ENCODE results near the gene RAPH1. TPM values are rescaled to one million over a fixed set of nuclear protein-coding genes. Genes with fewer than 3 reads are reported as not detected.

The RAPH1 gene, protein sequence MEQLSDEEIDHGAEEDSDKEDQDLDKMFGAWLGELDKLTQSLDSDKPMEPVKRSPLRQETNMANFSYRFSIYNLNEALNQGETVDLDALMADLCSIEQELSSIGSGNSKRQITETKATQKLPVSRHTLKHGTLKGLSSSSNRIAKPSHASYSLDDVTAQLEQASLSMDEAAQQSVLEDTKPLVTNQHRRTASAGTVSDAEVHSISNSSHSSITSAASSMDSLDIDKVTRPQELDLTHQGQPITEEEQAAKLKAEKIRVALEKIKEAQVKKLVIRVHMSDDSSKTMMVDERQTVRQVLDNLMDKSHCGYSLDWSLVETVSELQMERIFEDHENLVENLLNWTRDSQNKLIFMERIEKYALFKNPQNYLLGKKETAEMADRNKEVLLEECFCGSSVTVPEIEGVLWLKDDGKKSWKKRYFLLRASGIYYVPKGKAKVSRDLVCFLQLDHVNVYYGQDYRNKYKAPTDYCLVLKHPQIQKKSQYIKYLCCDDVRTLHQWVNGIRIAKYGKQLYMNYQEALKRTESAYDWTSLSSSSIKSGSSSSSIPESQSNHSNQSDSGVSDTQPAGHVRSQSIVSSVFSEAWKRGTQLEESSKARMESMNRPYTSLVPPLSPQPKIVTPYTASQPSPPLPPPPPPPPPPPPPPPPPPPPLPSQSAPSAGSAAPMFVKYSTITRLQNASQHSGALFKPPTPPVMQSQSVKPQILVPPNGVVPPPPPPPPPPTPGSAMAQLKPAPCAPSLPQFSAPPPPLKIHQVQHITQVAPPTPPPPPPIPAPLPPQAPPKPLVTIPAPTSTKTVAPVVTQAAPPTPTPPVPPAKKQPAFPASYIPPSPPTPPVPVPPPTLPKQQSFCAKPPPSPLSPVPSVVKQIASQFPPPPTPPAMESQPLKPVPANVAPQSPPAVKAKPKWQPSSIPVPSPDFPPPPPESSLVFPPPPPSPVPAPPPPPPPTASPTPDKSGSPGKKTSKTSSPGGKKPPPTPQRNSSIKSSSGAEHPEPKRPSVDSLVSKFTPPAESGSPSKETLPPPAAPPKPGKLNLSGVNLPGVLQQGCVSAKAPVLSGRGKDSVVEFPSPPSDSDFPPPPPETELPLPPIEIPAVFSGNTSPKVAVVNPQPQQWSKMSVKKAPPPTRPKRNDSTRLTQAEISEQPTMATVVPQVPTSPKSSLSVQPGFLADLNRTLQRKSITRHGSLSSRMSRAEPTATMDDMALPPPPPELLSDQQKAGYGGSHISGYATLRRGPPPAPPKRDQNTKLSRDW
- 14.9 TPM for polyA plus RNA-seq (2013, experiment 1 of 2)
- polyA plus RNA-seq (2013, experiment 2 of 2): 13.5 TPM

DNA sequence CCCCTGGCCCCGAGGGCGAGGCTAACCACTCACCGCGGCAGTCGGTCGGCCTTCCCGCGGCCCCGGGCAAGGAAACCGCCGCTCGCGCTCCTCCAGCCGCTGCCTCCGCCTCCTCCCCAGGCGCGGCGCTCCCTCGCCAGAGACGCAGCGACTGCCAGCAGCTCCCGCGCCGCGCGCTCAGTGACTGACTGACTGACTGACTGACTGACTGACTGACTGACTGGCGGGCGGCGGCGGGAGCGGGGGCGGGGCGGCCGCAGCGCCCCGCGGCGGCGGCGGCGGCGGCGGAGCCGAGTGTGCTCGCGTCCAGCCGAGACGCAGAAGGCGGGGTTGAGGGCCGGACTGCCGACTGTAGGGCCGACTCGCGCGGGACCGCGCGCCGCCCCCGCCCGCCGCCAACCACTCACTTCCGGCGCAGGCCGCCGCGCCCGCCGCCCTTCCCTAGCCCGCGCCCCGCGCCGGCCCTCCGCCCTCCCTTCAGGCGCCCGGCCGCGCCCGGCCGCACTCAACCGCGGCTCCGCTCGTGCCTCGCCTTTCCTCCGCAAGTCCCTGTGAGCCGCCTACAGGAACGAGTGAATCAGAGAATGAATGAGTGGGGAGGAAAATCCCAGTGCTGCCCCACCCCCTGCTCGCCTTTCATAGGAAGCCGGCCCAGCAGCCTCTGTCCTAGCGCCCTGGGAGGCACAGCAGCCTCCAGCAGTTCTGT lies at the start of gene RAPH1:
Gene RAPH1, minus strand, starts transcription at position 224 of the 706 bp plus-strand sequence. CDS start 39,948 bp downstream, outside the sequence.
- Histone ChIP-seq H2BK15ac (ENCODE audit: low read depth, poor library complexity, severe bottlenecking) (peak within 1 kb of the TSS; percentile 100), H3K14ac (ENCODE audit: low read length in 2 of 2) (peak within 1 kb of the TSS in 1 of 2 experiments; percentile 99), H3K4me1 (ENCODE audit: control insufficient read depth, insufficient read depth, low read depth, low read length) (no peaks in the 10 kb centered on the region), H3K36me3 (ENCODE audit: control insufficient read depth in 1 of 2, insufficient read depth in 2 of 2, low read depth in 1 of 2, low read length in 2 of 2) (no peaks in the 10 kb centered on the region), H2AFZ (ENCODE audit: low read depth, low read length) (peak within 1 kb of the TSS; percentile 76), H2AK5ac (ENCODE audit: low read length, severe bottlenecking) (no peak within 1 kb of the TSS), H3K27me3 (ENCODE audit: control insufficient read depth in 1 of 2, insufficient read depth in 1 of 2, low read length in 2 of 2) (no peaks in the 10 kb centered on the region), H3K9me3 (ENCODE audit: control insufficient read depth, low read length) (no peaks in the 10 kb centered on the region), H3K23ac (ENCODE audit: low read length in 2 of 2) (peak within 1 kb of the TSS in 1 of 2 experiments; percentile 96), H2BK5ac (ENCODE audit: low read depth, low read length, poor library complexity, severe bottlenecking) (peak within 1 kb of the TSS; percentile 90), H2BK120ac (ENCODE audit: low read depth, low read length) (peak within 1 kb of the TSS; percentile 97), H3K79me1 (replicated peaks; ENCODE audit: low read length, poor library complexity, severe bottlenecking) (no peaks in the 10 kb centered on the region), H3K18ac (ENCODE audit: low read depth in 1 of 2, low read length in 2 of 2) (peak within 1 kb of the TSS; percentile 98), H3K4me3 (ENCODE audit: insufficient read depth in 1 of 2, low read depth in 1 of 2, low read length in 2 of 2) (peak within 1 kb of the TSS; percentile 91 to 98), H3K27ac (ENCODE audit: low read length, poor library complexity, severe bottlenecking) (peak within 1 kb of the TSS; percentile 74), H3K4me2 (ENCODE audit: low read length, poor library complexity, severe bottlenecking) (peak within 1 kb of the TSS; percentile 80), H3K4ac (ENCODE audit: low read depth in 1 of 2, low read length in 2 of 2) (peak within 1 kb of the TSS; percentile 35 to 95), H4K8ac (ENCODE audit: low read length) (peak within 1 kb of the TSS; percentile 87), H2BK12ac (ENCODE audit: low read length in 2 of 2) (peak within 1 kb of the TSS; percentile 75 to 77), H3K9ac (ENCODE audit: low read length) (peak within 1 kb of the TSS; percentile 94), H4K91ac (ENCODE audit: low read length) (peak within 1 kb of the TSS; percentile 88)
- DNase-seq: peak; percentile 90
- WGBS: 0% methylated on average over 38 of the region's 92 CpGs

GRCh38 chr2:203584784-203585183 lies 49.7 kb upstream of the RAPH1 start:
- H3K4me2 ChIP-seq (ENCODE audit: low read length, poor library complexity, severe bottlenecking): no peak overlapping the region
- no peak overlapping the region for H2BK5ac ChIP-seq (ENCODE audit: low read depth, low read length, poor library complexity, severe bottlenecking)
- no peaks in the 10 kb centered on the region for H3K9me3 ChIP-seq (ENCODE audit: control insufficient read depth, low read length)
- H4K91ac ChIP-seq (ENCODE audit: low read length): no peak overlapping the region
- H3K4me3 ChIP-seq (ENCODE audit: insufficient read depth in 1 of 2, low read depth in 1 of 2, low read length in 2 of 2): no peak overlapping the region
- WGBS: 40% methylated on average over 1 of the region's 1 CpG
- H2BK15ac ChIP-seq (ENCODE audit: low read depth, poor library complexity, severe bottlenecking): no peak overlapping the region
- H3K18ac ChIP-seq (ENCODE audit: low read depth in 1 of 2, low read length in 2 of 2): no peak overlapping the region
- peaks cover 1% of the 10 kb centered on the region for H3K4me1 ChIP-seq (ENCODE audit: control insufficient read depth, insufficient read depth, low read depth, low read length)
- H3K4ac ChIP-seq (ENCODE audit: low read depth in 1 of 2, low read length in 2 of 2): no peak overlapping the region
- no peak overlapping the region for H2BK120ac ChIP-seq (ENCODE audit: low read depth, low read length)
- no peak overlapping the region for H4K8ac ChIP-seq (ENCODE audit: low read length)
- H3K14ac ChIP-seq (ENCODE audit: low read length in 2 of 2): no peak overlapping the region
- no peaks in the 10 kb centered on the region for H3K27me3 ChIP-seq (ENCODE audit: control insufficient read depth in 1 of 2, insufficient read depth in 1 of 2, low read length in 2 of 2)
- no peaks in the 10 kb centered on the region for H3K36me3 ChIP-seq (ENCODE audit: control insufficient read depth in 1 of 2, insufficient read depth in 2 of 2, low read depth in 1 of 2, low read length in 2 of 2)
- no peak for DNase-seq
- H3K9ac ChIP-seq (ENCODE audit: low read length): no peak overlapping the region
- no peaks in the 10 kb centered on the region for H3K79me1 ChIP-seq (replicated peaks; ENCODE audit: low read length, poor library complexity, severe bottlenecking)
- H2AFZ ChIP-seq (ENCODE audit: low read depth, low read length): no peak overlapping the region
- no peak overlapping the region for H2BK12ac ChIP-seq (ENCODE audit: low read length in 2 of 2)
- H2AK5ac ChIP-seq (ENCODE audit: low read length, severe bottlenecking): no peak overlapping the region
- H3K27ac ChIP-seq (ENCODE audit: low read length, poor library complexity, severe bottlenecking): no peak overlapping the region
- no peak overlapping the region for H3K23ac ChIP-seq (ENCODE audit: low read length in 2 of 2)

GRCh38 chr2:203583701-203584100 lies 48.6 kb upstream of the RAPH1 start:
- Histone ChIP-seq H2BK5ac (ENCODE audit: low read depth, low read length, poor library complexity, severe bottlenecking) (no peak overlapping the region), H3K14ac (ENCODE audit: low read length in 2 of 2) (no peak overlapping the region), H3K9me3 (ENCODE audit: control insufficient read depth, low read length) (no peaks in the 10 kb centered on the region), H4K91ac (ENCODE audit: low read length) (no peak overlapping the region), H3K4me1 (ENCODE audit: control insufficient read depth, insufficient read depth, low read depth, low read length) (peaks cover 1% of the 10 kb centered on the region), H3K4ac (ENCODE audit: low read depth in 1 of 2, low read length in 2 of 2) (no peak overlapping the region), H3K9ac (ENCODE audit: low read length) (no peak overlapping the region), H3K23ac (ENCODE audit: low read length in 2 of 2) (no peak overlapping the region), H3K36me3 (ENCODE audit: control insufficient read depth in 1 of 2, insufficient read depth in 2 of 2, low read depth in 1 of 2, low read length in 2 of 2) (no peaks in the 10 kb centered on the region), H3K27ac (ENCODE audit: low read length, poor library complexity, severe bottlenecking) (no peak overlapping the region), H2BK15ac (ENCODE audit: low read depth, poor library complexity, severe bottlenecking) (no peak overlapping the region), H3K4me2 (ENCODE audit: low read length, poor library complexity, severe bottlenecking) (no peak overlapping the region), H3K4me3 (ENCODE audit: insufficient read depth in 1 of 2, low read depth in 1 of 2, low read length in 2 of 2) (no peak overlapping the region), H3K18ac (ENCODE audit: low read depth in 1 of 2, low read length in 2 of 2) (no peak overlapping the region), H2BK120ac (ENCODE audit: low read depth, low read length) (no peak overlapping the region), H4K8ac (ENCODE audit: low read length) (no peak overlapping the region), H3K79me1 (replicated peaks; ENCODE audit: low read length, poor library complexity, severe bottlenecking) (no peaks in the 10 kb centered on the region), H2AFZ (ENCODE audit: low read depth, low read length) (no peak overlapping the region), H2BK12ac (ENCODE audit: low read length in 2 of 2) (peak overlapping the region in 1 of 2 experiments; percentile 24), H2AK5ac (ENCODE audit: low read length, severe bottlenecking) (no peak overlapping the region), H3K27me3 (ENCODE audit: control insufficient read depth in 1 of 2, insufficient read depth in 1 of 2, low read length in 2 of 2) (no peaks in the 10 kb centered on the region)
- peak; percentile 63 for DNase-seq
- WGBS: 38% methylated on average over 2 of the region's 2 CpGs
